Uterus (tissue), 4 donors: ENCODE measurements around the gene KCNIP2. TPM values are rescaled to one million over a fixed set of nuclear protein-coding genes. Genes with fewer than 3 reads are reported as not detected.
"Not testable (repeated sequence)": the region's sequence is repeated elsewhere in the genome, so short reads cannot be mapped to it uniquely, and the experiment has no call there.

Source experiments
- DNase-seq, 2 donors: peaks; one replicate each; pipeline ENCODE4 v3.0.0-alpha.2; 2019 to 2020
- H3K27ac ChIP-seq, 2 donors: fragments of 200-600 bp; sonication (generic); 1 replicate in 1 of 2; 2 replicates in 1 of 2; pipeline ENCODE4 v1.5.1; 2016 to 2018
- H3K27me3 ChIP-seq, 2 donors: fragments of 200-600 bp; sonication (generic); one replicate each; pipeline ENCODE4 v1.5.1; 2018 to 2019; ENCODE audit warnings: control low read depth in 1 of 2
- H3K36me3 ChIP-seq, 2 donors: fragments of 200-600 bp; sonication (generic); one replicate each; pipeline ENCODE4 v1.5.1; 2019; ENCODE audit warnings: control low read depth in 1 of 2
- H3K4me1 ChIP-seq, 2 donors: fragments of 200-600 bp; sonication (generic); one replicate each; pipeline ENCODE4 v1.5.1; 2018 to 2019; ENCODE audit warnings: control low read depth in 1 of 2
- H3K4me3 ChIP-seq, 2 donors: fragments of 200-600 bp; sonication (generic); 1 replicate in 1 of 2; 2 replicates in 1 of 2; pipeline ENCODE4 v1.5.1; 2018 to 2019; ENCODE audit warnings: mild to moderate bottlenecking in 1 of 2
- H3K9me3 ChIP-seq, 2 donors: fragments of 200-600 bp; sonication (generic); one replicate each; pipeline ENCODE4 v1.5.1; 2019; ENCODE audit warnings: control low read depth in 1 of 2
- POLR2A ChIP-seq, 2 donors: fragments of 450-650 bp; IDR thresholded peaks; one replicate each; pipeline ENCODE4 v1.6.1; 2016; ENCODE audit warnings: antibody characterized with exemption in 2 of 2, mild to moderate bottlenecking in 1 of 2, moderate library complexity in 1 of 2
- intact Hi-C: fragments of 100-400 bp; cut with DNase I; formaldehyde crosslinking; loops from one replicate; pipeline ENCODE4 v1.15.1; 2023; ENCODE audit warnings: low total_unique reads
- total RNA-seq, 4 donors: library from RNA; depleted of rRNA in 3 of 4; stranded (reverse); fragments of >200 nt in 3 of 4; gene quantifications; one replicate each; pipeline versions ENCODE4 v1.1.0 to v1.2.4, GENCODE V29; 2014 to 2023
- TF ChIP-seq, protein P1 (sequence below), 4 experiments: fragments of 200-600 bp in 2 of 4; fragments of 450-650 bp in 2 of 4; sonication (generic) in 2 of 4; IDR thresholded peaks; one replicate each; pipeline ENCODE4 v1.5.1; 2016 to 2019; ENCODE audit warnings: antibody characterized with exemption in 4 of 4, mild to moderate bottlenecking in 2 of 4, moderate library complexity in 1 of 4
- donor health status: DM: yes; HTN: yes; CAD: no.

KCNIP2 gene
- total RNA-seq, 4 donors from 2014 or later = 0.29 to 8.6 (median 4.1) TPM; not detected in 1

- Histone ChIP-seq H3K4me3 (no peak overlapping the region), H3K4me1 (no peaks in the 10 kb centered on the region), H3K9me3 (no peaks in the 10 kb centered on the region), H3K27me3 (no peaks in the 10 kb centered on the region), H3K36me3 (no peaks in the 10 kb centered on the region), H3K27ac (no peak overlapping the region)
- intact Hi-C loops = no loop called here
- TF ChIP-seq, protein P1, sequence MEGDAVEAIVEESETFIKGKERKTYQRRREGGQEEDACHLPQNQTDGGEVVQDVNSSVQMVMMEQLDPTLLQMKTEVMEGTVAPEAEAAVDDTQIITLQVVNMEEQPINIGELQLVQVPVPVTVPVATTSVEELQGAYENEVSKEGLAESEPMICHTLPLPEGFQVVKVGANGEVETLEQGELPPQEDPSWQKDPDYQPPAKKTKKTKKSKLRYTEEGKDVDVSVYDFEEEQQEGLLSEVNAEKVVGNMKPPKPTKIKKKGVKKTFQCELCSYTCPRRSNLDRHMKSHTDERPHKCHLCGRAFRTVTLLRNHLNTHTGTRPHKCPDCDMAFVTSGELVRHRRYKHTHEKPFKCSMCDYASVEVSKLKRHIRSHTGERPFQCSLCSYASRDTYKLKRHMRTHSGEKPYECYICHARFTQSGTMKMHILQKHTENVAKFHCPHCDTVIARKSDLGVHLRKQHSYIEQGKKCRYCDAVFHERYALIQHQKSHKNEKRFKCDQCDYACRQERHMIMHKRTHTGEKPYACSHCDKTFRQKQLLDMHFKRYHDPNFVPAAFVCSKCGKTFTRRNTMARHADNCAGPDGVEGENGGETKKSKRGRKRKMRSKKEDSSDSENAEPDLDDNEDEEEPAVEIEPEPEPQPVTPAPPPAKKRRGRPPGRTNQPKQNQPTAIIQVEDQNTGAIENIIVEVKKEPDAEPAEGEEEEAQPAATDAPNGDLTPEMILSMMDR (IDR thresholded peaks at IDR 0.05) = no peak
- TF ChIP-seq POLR2A (IDR thresholded peaks at IDR 0.05) = no peak
- no peak for DNase-seq
Observed at GRCh38 chr10:101807158-101807557, 36.4 kb downstream of the KCNIP2 start.

DNA sequence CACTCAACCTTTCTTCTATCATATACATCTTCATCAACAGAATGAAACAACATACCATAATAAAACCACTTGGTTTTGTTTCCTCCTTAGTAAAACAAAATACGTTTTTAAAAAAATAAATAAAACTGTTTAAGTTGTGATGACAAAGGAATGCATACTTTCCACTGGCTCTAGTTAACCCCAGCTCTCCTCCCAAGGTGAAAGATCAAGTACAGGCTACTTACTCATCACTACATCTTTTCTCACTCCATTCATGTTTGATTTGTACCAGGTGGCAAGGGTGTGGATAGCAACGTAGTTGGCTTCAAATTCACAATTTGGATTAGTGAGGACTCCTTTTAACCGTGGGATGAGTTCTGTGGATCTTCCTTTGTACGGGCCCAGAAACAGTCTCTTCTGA is 40.1 kb downstream of the KCNIP2 start:
- H3K27me3 ChIP-seq = no peaks in the 10 kb centered on the region
- no peaks in the 10 kb centered on the region for H3K4me1 ChIP-seq
- H3K4me3 ChIP-seq = no peak overlapping the region
- DNase-seq = no peak
- no peaks in the 10 kb centered on the region for H3K9me3 ChIP-seq
- H3K36me3 ChIP-seq = no peaks in the 10 kb centered on the region
- intact Hi-C loops = no loop called here
- no peak overlapping the region for H3K27ac ChIP-seq
- TF ChIP-seq, protein P1 (IDR thresholded peaks at IDR 0.05) = no peak
- TF ChIP-seq POLR2A (IDR thresholded peaks at IDR 0.05) = no peak

- no peak for TF ChIP-seq POLR2A (IDR thresholded peaks at IDR 0.05)
- TF ChIP-seq, protein P1 (IDR thresholded peaks at IDR 0.05) = no peak
- intact Hi-C loops = no loop called here
- no peaks in the 10 kb centered on the region for H3K36me3 ChIP-seq
Observed at GRCh38 chr10:101797403-101798059, 46.1 kb downstream of the KCNIP2 start.

DNA sequence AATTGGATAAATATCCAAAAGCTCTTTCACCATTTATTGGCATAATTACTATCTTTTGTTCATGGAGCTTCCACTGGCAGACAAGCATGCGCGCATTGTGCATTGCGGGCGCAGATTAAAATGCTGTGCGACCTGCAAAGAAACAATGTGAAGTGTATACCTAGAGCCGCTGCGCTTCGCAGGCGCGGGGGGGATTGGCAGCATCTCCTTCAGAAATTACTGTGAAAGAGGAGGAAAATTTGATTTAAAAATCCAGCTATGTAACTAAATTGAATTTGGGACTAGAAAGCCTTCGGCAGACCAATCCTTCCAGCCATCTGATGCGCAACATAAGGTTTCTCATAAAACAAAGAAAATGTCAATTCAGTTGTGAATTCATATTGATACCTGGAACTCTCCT is 50.1 kb downstream of the KCNIP2 start:
- H3K9me3 ChIP-seq = no peaks in the 10 kb centered on the region
- no peak for DNase-seq
- no peak overlapping the region for H3K27ac ChIP-seq
- no peaks in the 10 kb centered on the region for H3K36me3 ChIP-seq
- H3K27me3 ChIP-seq = no peaks in the 10 kb centered on the region
- peaks cover 0 to 7% of the 10 kb centered on the region in 2 donors for H3K4me1 ChIP-seq
- TF ChIP-seq, protein P1 (IDR thresholded peaks at IDR 0.05) = no peak
- no peak for TF ChIP-seq POLR2A (IDR thresholded peaks at IDR 0.05)
- intact Hi-C loops = no loop called here
- H3K4me3 ChIP-seq = no peak overlapping the region

More at GRCh38 chr10:101797403-101798059, 46.1 kb downstream of the KCNIP2 start:
- peaks cover 0 to 7% of the 10 kb centered on the region in 2 donors for H3K4me1 ChIP-seq
- no peak for DNase-seq
- H3K27ac ChIP-seq = no peak overlapping the region
- no peak overlapping the region for H3K4me3 ChIP-seq
- H3K9me3 ChIP-seq = no peaks in the 10 kb centered on the region
- no peaks in the 10 kb centered on the region for H3K27me3 ChIP-seq

- no peak for DNase-seq
- H3K27me3 ChIP-seq = no peaks in the 10 kb centered on the region
- intact Hi-C loops = no loop called here
- no peaks in the 10 kb centered on the region for H3K4me1 ChIP-seq
- no peak for TF ChIP-seq POLR2A (IDR thresholded peaks at IDR 0.05)
- TF ChIP-seq, protein P1 (IDR thresholded peaks at IDR 0.05) = no peak
- H3K36me3 ChIP-seq = no peaks in the 10 kb centered on the region
- H3K27ac ChIP-seq = no peak overlapping the region
- H3K4me3 ChIP-seq = no peak overlapping the region
- no peaks in the 10 kb centered on the region for H3K9me3 ChIP-seq
Observed at GRCh38 chr10:101789686-101790085, 53.9 kb downstream of the KCNIP2 start.

- H3K36me3 ChIP-seq, H3K9me3 ChIP-seq, intact Hi-C loops, DNase-seq, H3K27ac ChIP-seq, H3K27me3 ChIP-seq, H3K4me1 ChIP-seq, H3K4me3 ChIP-seq: not testable (repeated sequence)
Observed at GRCh38 chr10:101789231-101789630, 54.4 kb downstream of the KCNIP2 start.
